NCI-H1694 (cell line): ENCODE results near the gene BTNL8.

ENCODE experiments used
- DNase-seq: peaks from one replicate; lab custom pipeline; 2025; lab: John Stamatoyannopoulos, UW

Gene BTNL8

GRCh38 chr5:180898621-180899246 lies at the start of gene BTNL8:
Gene BTNL8 (plus strand): TSS chr5:180899159. CDS start chr5:180899311, 152 bp downstream.
- no peak for DNase-seq

DNA sequence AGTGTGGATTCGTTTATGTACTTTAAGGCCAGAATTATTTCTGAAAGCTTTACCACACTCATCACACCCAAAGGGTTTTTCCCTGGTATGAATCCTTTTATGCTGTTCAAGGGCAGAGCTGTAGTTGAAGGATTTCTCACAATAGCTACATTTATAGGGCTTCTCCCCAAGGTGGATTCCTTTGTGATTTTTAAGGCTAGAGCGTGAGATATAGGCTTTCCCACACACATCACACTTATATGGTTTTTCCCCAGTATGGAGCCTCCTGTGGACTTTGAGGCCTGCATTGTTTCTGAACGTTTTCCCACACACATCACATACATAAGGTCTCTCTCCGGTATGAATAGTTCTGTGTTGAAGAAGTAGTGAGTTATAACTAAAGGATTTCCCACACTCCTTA lies 49.1 kb upstream of the BTNL8 start:
- no peak for DNase-seq

- DNase-seq = no peak
Measured at GRCh38 chr5:180850434-180851078, 48.4 kb upstream of the BTNL8 start.

DNA sequence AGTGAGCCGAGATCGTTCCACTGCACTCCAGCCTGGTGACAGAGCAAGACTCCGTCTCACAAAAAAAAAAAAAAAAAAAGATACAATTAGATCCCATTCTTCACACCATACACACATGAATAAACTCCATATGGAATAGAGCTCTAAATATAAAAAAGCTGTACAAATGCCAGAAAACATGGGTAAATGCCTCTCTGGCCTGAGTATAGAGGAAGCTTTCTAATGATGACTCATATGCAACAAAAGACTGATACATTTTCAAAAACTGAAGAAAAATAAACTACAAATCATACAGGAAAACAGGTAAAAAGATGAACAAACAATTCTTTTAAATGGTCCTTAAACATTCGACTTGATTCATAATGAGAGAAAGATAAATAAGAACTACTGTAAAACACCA lies 46.5 kb upstream of the BTNL8 start:
- DNase-seq = no peak

GRCh38 chr5:180853121-180853847 lies 45.7 kb upstream of the BTNL8 start:
- DNase-seq = no peak

DNA sequence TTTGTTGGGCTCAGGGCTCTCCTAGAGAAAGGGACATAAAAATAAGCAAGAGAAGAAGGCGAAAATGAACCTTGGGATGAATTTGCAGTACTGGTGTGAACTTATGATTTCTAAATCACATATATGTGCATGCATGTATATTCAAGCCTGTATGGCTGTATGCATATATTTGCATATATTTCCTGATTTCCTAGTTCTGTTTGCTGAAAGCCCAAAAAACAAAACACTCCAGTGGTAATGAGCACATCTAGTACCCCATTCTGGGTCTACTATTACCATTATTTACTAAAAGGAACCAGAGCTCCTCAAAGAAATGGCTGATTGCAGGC lies 45.1 kb upstream of the BTNL8 start:
- no peak for DNase-seq

DNA sequence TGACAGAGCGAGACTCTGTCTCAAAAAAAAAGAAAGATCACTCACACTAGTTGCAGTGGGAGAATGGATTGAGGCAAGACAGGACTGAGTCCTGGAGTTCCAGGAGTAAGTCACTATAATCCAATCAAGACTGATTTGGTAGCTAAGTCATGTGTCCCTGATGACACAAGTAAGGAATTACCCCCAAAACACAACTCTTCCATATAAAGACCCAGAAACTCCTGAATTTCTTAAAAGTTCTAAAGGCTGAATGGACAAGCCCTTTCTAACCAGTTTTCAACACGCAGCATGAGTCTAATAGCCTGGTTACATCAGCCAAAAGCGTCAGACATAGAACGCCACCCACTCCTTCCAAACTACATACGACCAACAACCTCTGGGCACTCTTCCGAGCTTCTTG lies 40.4 kb upstream of the BTNL8 start:
- no peak for DNase-seq

GRCh38 chr5:180860273-180860886 lies 38.6 kb upstream of the BTNL8 start:
- peak; percentile 20 for DNase-seq

GRCh38 chr5:180860887-180861822 lies 37.8 kb upstream of the BTNL8 start, which contains the start of gene ZFP62:
Gene ZFP62 (minus strand): TSS chr5:180861276. CDS start chr5:180861219, 57 bp downstream.
- DNase-seq = peak; percentile 47

DNA sequence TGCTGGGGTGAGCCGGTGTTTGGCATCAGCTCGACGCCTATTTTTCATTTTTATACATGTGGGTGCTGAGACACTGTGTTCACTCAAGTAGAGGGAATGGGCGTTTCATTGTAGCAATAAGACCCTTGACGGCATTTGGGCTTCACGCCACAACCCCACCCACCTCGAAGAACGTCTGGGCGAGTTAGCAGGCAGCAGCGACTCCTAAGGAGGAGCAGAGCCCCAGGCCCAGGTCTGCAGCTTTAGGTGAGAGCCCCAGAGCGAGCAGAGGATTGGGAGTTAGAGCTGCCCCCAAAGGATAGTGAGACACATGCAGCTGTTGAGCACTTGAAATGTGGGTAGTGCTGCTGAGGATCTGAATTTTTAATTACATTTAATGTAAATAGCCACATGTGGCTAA lies 36.3 kb upstream of the BTNL8 start:
- no peak for DNase-seq

DNA sequence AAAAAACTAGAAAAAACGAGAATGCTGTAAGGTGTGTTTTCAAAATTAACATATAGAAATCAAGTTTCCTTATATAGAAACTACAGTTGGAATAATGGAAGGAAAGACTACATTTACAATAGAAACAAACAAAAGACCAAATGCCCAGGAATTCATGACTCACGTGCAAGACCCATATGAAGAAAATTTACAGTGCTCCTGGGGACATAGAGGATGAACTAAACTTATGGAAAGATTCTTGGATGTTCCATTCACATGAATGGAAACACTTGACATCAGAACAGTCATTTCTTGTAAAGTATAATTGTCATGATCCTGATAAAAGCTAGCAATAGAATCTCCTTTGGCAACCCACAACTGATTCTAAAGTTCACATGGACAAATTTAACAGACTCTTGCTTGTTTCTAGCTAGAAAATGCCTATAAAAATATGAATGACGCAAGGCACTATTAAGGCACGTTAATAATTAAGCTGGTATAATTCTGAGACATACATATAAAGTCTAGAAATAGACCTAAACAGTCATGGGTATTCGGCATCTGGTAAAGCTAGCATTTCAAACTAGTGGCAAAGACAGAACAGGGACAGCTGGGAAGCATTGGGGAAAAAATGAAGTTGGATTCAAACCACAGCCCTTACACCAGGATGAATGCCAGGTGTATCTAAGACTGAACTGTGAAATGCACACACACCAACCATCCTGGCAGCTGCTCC lies 32.8 kb upstream of the BTNL8 start:
- peak; percentile 5 for DNase-seq

DNA sequence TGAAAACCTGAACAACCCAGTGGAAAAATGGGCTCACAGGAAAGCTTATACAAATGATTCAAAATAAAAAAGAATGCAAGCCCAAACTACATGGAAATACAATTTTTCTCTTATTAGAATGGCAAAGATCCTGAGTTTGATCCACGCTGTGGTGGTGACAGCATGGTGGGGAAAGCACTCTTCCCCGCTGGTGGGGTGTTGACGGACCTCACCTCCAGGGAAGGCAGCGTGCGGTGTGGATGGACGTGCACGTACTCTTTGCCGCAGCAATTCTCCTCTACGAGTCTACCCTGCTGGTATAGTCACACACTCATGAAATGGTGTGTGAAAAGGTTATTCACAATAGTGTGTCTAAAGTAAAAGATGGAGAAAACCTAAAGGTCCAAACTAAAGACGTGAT lies 32.0 kb upstream of the BTNL8 start:
- no peak for DNase-seq

DNA sequence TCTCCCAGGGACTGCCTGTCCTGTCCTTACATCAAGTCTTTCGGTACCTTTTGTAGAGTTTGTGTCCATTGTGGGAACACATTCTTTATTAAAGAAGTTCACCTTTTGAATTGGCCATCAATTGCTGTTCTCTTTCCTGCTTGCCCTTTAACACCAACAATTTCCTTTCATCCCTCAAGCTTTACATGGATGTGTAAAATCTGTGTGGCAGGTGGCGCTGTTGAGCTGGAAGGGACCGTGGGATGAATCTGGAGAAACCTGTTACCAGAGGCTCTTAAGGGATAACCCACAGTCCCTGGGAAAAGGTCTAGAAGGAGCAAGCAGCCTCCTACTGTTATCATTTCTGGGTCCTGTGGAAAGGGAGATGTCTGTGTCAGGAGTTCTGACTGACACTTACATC lies 30.0 kb upstream of the BTNL8 start:
- peak; percentile 75 for DNase-seq

- DNase-seq = no peak
Measured at GRCh38 chr5:180869587-180869986, 29.4 kb upstream of the BTNL8 start.

GRCh38 chr5:180870276-180871068 lies 28.5 kb upstream of the BTNL8 start:
- DNase-seq = no peak

- no peak for DNase-seq
Measured at GRCh38 chr5:180872419-180872818, 26.5 kb upstream of the BTNL8 start.

- DNase-seq = no peak
Measured at GRCh38 chr5:180873615-180874520, 25.1 kb upstream of the BTNL8 start.

- no peak for DNase-seq
Measured at GRCh38 chr5:180874804-180875582, 24.0 kb upstream of the BTNL8 start.
